Left cardiac atrium (tissue), 4 donors: ENCODE data around the gene PDPK1. TPM values are rescaled to one million over a fixed set of nuclear protein-coding genes. Genes with fewer than 3 reads are reported as not detected.

Experiments
- ATAC-seq, 2 donors: fragments of 200-7000 bp; cut with Tn5 transposase; one replicate each; pipeline ENCODE4 v1.9.1; 2020; ENCODE audit warnings: mild to moderate bottlenecking in 2 of 2, moderate library complexity in 2 of 2
- DNase-seq: peaks from one replicate; pipeline ENCODE4 v3.0.0-alpha.2; 2020
- intact Hi-C, 2 donors: fragments of 100-400 bp; cut with DNase I; formaldehyde crosslinking; loops; one replicate each; pipeline versions ENCODE4 v1.14.1 to v1.15.1; 2022 to 2023
- total RNA-seq, 2 donors: library from RNA; stranded (reverse); fragmentation: NEBNext Ultra II Directional; extraction: Animal tissue kit (Norgen Biotek cat#: 25700); gene quantifications; one replicate each; pipeline ENCODE4 v1.2.1, GENCODE V29; 2021
- donor health status: DM: no; HTN: yes; CAD: no.
- donor health status: DM: no; HTN: yes; CAD: no; lungs with severe emphysema.
- donor health status: DM: yes; HTN: yes; CAD: no.
- donor health status: Dilated cardiomyopathy.

Gene PDPK1
- total RNA-seq, 2 donors from 2014 or later: 32.6 to 39.4 TPM

- DNase-seq (peak; percentile 81), ATAC-seq (peak; percentile 83)
- intact Hi-C loops: loop anchor here in 1 of 2 donors (2.0 kb wide), 1 partner anchor 160 kb away; the partner anchor contains the start of gene ABCA3
These were observed 36.7 kb upstream of the PDPK1 start for GRCh38 chr16:2500918-2501750.

DNA sequence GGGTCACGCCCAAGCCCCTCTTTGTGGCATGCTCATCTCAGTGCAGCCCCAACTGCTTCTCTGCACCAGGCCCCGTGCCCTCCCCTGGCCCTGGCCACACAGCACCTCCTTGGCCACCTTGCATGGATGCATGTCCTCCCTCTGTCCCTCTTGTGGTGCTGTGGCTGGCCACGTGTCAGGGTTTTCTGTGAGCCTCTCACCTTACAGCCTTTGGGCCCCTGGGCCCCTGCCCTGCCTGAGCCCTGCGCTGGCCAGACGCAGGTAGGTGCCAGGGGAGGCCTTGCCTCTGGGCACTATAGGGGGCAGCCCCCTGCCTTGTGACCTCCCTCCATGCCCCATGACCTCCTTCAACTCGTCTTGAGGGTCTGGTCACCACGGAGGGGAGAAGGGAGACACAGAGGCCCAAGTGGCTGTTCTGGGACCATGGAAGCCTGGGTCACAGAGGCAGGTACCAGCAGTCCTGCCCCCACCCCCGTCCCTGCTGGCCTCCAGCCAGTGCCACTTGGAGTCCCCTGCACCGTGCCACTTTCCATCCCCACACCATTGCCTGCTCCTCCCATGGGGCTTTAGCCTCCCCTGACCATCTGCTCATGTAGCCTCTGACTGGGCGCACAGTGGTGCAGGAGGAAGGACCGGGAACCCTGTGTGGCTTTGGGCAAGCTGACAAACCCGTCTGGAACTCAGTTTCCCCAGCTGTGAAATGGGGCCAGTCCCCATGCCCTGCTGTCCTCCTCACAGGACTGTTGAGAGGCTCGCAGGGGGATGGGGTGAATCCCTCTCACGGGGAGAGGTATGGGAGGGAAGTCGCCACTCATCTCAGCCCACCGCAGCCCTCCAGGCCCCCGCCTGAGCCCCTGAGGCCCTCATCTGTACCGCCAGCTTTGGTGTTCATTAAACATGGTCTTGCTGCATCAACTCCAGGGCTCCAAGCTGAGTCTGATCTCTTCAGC, 35.6 kb upstream of the PDPK1 start:
- ATAC-seq (no peak), DNase-seq (no peak)
- intact Hi-C loops: loop anchor here in 1 of 2 donors (2.0 kb wide), 1 partner anchor 161 kb away; the partner anchor contains the start of gene ABCA3

DNA sequence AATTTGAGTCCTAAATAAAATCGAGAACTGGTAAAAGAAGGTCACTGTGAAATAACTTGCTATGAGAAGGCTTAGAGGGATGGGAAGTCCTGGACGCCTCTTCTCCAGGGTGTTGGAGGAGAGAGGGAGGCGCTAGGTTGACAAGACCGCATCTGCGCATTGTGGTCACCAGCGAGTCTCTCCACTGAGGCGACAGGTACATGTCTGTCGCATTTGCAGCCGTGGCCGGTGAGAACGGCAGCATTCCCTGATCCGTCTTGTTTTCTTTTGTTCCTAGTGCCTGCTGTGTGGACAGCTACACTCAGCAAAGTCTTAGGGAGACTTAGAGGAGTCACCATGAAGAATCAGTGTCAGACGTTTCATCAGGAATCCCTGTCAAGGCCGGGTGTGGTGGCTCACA, 32.1 kb upstream of the PDPK1 start:
- ATAC-seq: no peak
- DNase-seq: no peak
- intact Hi-C loops: no loop called here

DNA sequence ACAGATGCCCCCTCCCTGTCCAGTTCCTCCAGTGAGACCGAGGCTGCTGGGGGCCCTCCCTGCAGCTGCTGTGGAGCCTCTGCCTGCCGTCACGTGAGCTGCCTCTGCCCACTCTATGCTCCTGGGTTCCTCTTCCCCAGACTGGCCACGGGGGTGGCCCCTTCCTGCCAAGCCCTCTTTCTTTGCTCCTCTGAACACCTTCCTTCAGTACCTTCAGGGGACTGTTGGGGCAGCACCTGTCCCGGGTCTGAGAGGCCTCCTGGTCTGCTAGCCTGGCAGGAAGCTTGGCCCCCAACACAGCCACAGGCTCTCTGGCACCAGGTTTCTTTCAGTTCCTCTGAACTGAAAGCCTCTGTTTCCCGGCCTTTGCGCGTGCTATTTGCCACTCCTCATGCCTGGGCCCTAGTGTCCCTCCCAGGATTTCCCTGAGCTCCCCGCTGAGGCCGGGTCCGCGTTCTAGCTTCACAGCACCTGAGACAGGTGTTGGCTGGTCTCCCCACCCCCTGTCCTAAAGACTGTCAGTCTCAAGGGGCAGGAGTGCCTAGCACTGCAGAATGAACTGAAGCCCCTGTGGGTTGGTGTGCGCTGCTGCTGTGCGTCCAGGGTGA, 30.7 kb upstream of the PDPK1 start:
- no peak for DNase-seq
- intact Hi-C loops: no loop called here
- peak; percentile 4 to 39 for ATAC-seq

GRCh38 chr16:2507665-2508064, 30.2 kb upstream of the PDPK1 start:
- peak; percentile 45 to 64 for ATAC-seq
- peak; percentile 63 for DNase-seq
- intact Hi-C loops: no loop called here

GRCh38 chr16:2508722-2509400, 29.0 kb upstream of the PDPK1 start:
- ATAC-seq (no peak), DNase-seq (no peak)
- intact Hi-C loops: no loop called here

DNA sequence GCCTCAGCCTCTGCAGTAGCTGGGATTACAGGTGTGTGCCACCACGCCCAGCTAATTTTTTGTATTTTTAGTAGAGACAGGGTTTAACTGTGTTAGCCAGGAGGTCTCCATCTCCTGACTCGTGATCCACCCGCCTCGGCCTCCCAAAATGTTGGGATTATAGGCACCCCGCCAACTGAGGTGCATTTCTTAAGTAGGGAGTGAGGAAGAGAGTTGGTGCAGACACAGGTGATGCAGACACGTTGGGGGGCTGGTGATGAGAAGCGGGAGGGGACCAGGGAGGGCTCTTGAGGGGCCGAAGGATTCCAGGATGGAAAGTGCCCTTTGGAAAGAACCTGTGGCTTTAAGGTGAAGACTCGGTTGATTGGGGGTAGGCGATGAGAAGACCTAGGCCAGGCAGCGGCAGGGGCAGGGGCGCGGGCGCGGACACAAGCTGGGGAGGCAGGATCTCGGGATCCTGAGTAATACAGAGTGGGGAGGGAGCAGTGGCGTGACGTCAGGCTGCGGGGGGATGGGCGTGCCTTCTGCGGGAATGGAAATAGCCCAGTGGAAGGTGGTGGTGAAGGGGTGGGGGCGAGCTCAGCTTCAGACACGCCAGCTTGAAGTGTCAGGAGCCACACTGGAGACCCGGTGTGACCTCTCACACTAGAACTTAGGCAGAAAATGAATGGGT, 26.6 kb upstream of the PDPK1 start:
- ATAC-seq (peak; percentile 15 to 16), DNase-seq (peak; percentile 84)
- intact Hi-C loops: no loop called here

DNA sequence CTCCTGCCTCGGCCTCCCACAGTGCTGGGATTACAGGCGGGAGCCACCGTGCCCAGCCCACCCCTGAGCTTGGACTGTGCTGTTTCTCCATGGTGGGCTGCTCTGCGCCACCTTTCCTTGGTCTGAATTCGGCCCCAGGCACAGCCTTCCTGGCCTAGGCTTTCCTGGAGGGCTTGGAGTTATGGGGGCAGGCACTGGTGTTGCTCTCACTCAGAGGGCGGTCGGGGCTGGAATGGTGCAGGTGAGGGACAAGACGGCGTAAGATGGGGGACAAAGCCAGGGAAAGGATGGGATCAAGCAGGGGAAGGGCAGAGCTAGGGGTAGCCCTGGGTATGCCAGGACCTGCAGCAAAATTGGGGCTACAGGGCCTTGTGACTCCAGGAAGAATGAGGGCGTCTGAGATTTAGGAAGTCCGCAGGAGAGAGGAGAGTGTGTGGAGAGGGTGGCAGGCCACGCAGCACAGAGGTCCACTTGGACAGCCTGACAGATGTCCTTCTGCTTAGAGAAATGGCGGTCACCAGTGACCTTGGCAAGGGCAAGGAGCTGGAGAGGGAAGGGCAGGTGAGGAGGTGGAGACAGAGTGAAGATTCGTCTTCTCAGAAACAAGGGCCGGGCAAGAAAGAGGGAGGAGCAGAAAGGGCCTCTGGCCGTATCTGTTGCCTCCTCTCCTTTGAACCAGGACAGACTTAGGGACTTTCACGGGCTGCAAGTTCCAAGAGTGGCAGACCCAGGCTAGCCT, 25.7 kb upstream of the PDPK1 start:
- ATAC-seq: no peak
- intact Hi-C loops: no loop called here

DNA sequence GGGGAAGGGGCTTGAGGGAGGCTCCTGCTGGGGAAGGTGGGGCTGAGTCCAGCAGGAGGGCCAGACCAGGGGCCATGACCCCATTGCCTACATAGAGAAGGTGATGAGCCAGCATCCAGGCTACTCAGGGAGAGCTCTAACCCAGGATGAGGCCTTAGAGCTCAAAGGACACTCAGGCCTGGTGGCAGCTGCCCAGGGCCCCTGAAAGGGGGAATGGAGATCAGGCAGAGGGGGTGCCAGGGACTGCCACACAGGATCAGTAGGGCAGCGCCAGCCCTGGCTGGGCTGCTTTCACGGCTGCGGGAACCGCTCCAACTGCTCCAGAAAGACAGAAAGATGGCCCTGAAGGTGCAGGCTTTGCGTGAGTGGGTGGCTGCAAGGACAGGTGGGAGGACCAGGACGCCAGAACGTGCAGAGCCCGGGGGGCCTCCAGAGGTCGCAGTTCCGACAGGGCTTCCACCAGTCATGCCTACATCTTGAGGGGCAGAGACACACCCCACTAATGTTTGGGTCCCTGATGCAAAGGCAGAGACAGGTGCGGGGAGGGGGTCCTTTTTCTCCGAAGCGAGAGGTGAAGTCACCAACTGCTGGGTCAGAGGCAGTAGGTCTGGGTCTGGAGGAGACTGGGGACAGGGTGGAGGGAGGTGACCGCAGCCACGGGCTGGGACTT, 25.0 kb upstream of the PDPK1 start:
- ATAC-seq (no peak), DNase-seq (peak; percentile 32)
- intact Hi-C loops: no loop called here

More for the DNA sequence above, 25.7 kb upstream of the PDPK1 start:
- peak; percentile 11 for DNase-seq

DNA sequence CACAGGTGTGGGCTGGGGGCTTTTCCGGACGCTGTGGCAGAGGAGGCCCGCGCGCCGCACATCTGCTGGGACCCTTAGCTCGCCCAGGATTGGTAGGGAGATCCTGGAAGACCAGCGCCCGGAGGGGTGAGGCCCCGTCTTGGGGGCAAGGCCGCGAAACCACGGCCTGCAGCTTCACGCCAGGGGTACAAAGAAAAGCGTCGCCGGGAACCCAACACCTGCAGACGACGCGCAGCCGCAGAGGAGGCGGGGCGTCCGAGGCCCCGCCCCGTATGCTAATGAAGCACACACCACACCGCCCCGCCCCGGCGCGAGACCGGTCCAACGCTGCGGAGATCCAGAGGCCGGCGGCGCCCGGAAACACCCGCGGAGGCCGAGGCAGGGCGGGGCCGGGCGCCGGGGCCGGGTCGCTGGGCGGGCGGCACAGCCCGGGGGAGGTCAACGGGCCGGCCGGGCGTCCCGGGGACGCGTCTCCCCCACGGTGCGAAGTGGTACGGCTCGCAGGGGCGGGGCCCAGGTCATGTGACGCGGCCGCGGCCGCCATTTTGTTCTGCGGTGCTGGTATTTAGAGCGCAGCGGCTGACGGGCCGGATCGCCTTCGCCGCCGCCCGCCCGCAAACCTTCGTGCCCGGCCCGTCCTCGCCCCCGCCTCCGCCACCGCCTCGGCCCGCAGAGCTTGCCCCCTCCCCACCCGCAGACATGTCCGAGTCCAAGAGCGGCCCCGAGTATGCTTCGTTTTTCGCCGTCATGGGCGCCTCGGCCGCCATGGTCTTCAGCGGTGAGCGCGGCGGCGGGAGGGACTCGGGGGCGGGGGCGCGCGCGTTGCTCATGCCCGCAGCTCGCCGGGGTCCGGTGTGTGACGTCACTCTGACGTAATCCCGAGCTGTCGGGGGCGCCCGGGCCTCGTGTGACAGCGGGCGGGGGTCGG, 24.2 kb upstream of the PDPK1 start, which contains the start of gene ATP6V0C:
TSS of gene ATP6V0C (plus strand) at position 548 of the 928 bp plus-strand sequence. CDS start at position 700, 152 bp downstream.
- ATAC-seq: peak; percentile 86 to 93
- DNase-seq: peak; percentile 94
- intact Hi-C loops: no loop called here

DNA sequence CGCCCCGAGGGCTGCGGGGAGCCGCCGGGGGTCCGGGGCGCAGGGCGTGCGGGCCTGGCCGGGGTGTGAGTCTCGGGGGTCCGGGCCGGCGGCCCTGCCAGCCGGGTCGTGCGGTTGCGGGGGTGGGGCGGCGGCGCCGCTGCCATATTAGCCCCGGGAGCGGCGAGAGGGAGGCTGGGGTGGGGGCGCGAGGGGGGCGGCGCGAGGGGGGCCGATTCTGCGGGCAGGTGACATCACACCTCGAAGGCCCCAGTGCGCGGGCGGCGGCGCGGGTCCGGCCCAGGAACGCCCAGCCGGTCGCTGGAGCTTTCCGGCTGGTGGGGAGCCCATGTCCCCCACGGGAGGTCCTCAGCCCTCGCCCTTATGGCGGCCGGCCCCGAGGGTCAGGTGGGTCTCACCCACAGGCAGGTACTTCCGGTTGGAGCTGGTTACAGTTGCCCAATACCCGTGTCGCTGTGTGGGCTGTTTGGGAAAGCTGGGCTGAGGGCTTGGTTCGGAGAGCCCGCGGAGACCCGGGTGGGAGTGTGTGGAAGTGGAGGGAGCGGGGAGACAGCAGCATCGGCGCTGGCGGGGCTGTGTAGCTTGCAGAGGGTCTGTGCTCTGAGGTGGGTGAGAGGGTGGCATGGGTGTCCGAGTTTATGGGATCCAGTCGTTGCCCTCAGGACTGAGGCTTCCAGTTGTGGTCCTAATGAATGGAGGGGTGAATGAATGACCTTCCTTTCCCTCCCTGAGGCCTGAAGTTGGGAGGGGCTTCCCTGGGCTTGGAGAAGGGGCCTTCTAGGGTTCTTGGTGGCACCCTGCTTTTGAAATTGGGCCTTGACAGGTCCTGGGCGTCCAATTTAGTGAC, 23.3 kb upstream of the PDPK1 start:
- intact Hi-C loops: no loop called here
- peak in 1 of 2 donors; percentile 3 for ATAC-seq

GRCh38 chr16:2515180-2515851, 22.5 kb upstream of the PDPK1 start:
- intact Hi-C loops: no loop called here
- DNase-seq: peak; percentile 42
- no peak for ATAC-seq

More for the DNA sequence above, 23.3 kb upstream of the PDPK1 start:
- DNase-seq: peak; percentile 36

DNA sequence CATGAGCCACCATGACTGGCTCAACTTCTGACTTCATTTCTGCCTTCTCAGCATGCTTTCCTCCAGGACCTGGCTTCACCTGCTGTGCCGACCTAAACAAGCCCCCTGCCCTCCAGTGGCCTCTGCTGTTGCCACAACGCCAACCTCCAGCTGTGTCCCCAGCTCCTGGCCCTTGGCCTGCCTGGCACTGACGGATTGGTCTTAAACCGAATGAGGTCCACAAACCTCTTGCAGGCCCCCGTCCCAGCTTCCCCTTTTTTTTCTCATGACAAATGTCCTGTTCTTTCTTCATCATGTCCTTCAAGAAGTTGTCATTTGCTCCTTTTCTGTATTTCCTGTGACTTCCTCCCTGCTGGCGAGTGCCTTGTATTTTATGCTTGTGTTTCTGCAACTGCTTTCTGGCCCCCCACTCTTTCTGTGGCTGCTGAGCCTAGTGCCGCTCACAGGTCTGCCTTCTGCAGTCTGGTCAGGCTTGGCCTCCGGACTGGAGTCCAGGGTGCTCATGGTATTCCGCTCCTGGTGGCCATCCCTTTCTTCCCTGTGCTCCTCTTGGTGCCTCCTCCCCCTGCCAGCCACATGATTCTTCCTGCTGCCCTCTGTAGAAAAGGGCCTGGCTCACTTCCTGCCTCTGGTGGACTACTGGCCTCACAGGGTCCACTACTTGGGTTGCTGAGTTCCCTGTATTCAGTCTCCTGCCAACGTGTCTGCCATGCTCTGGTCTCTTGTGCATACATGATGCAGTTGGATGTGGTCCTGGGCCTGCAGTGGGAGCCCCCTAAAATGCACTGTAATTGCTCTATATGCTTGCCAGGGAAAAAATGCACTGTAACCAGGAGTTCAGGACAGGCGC, 21.2 kb upstream of the PDPK1 start:
- DNase-seq (peak; percentile 37), ATAC-seq (no peak)
- intact Hi-C loops: no loop called here
